ENCODE measurements around the gene C18orf63. TPM values are rescaled to one million over a fixed set of nuclear protein-coding genes. Genes with fewer than 3 reads are reported as not detected.

Gene C18orf63
- polyA plus RNA-seq, 3 donors, result 0.20 to 0.64 (median 0.45) TPM

Other genes with a start within 250 kb of the C18orf63 start
- 1 to 10 TPM; 3.3 to 7.6 (median 4.4) TPM for gene FBXO15, start 168.0 kb upstream of the C18orf63 start, polyA plus RNA-seq (ENCODE audit: insufficient read length in 3 of 3)
- gene TIMM21, start 167.3 kb upstream of the C18orf63 start, polyA plus RNA-seq (ENCODE audit: insufficient read length in 3 of 3), result 10 to 100 TPM; 60.5 to 66.3 (median 64.7) TPM
- gene CYB5A, start 23.9 kb upstream of the C18orf63 start, polyA plus RNA-seq (ENCODE audit: insufficient read length in 3 of 3), result 100 to 1,000 TPM; 280 to 335 (median 290) TPM
- under 1 TPM; 0.10 to 0.44 (median 0.17) TPM for gene DIPK1C, start 141.5 kb downstream of the C18orf63 start, polyA plus RNA-seq (ENCODE audit: insufficient read length in 3 of 3)
- 100 to 1,000 TPM; 268 to 356 (median 338) TPM for gene CNDP2, start 180.5 kb downstream of the C18orf63 start, polyA plus RNA-seq (ENCODE audit: insufficient read length in 3 of 3)
- gene CNDP1, start 218.7 kb downstream of the C18orf63 start, polyA plus RNA-seq (ENCODE audit: insufficient read length in 3 of 3), result 1 to 10 TPM in 2 of 3 donors, under 1 TPM in 1; 0.78 to 2.6 (median 2.0) TPM